ENCODE measurements around the gene PRPF8.
"Not testable (repeated sequence)": the region's sequence is repeated elsewhere in the genome, so short reads cannot be mapped to it uniquely, and the experiment has no call there.

The PRPF8 gene

GRCh38 chr17:1705004-1705403 is 20.3 kb upstream of the PRPF8 start:
- Histone ChIP-seq H3K36me3 (replicated peaks; ENCODE audit: low read depth, low read length) (no peaks in the 10 kb centered on the region), H3K4me3 (ENCODE audit: low read length) (no peak overlapping the region), H3K9me3 (ENCODE audit: insufficient read depth, low read length) (no peaks in the 10 kb centered on the region), H3K79me2 (ENCODE audit: low read length) (no peaks in the 10 kb centered on the region), H2AFZ (ENCODE audit: low read depth, low read length) (no peak overlapping the region), H3K4me1 (ENCODE audit: low read length) (no peaks in the 10 kb centered on the region), H3K4me2 (ENCODE audit: low read length) (no peak overlapping the region), H3K27ac (ENCODE audit: low read length) (no peak overlapping the region), H3K27me3 (ENCODE audit: low read depth, low read length) (no peaks in the 10 kb centered on the region), H4K20me1 (ENCODE audit: insufficient read depth, low read length) (no peaks in the 10 kb centered on the region), H3K9ac (ENCODE audit: low read length) (no peak overlapping the region)
- TF ChIP-seq CTCF (IDR thresholded peaks at IDR 0.05; ENCODE audit: low read depth, low read length), result no peak
- TF ChIP-seq EZH2phosphoT487 (IDR thresholded peaks at IDR 0.05; ENCODE audit: low read depth), result no peak

- H3K27me3 ChIP-seq (ENCODE audit: low read depth, low read length), result no peaks in the 10 kb centered on the region
- H3K4me1 ChIP-seq (ENCODE audit: low read length), result no peaks in the 10 kb centered on the region
- no peak overlapping the region for H3K4me2 ChIP-seq (ENCODE audit: low read length)
- no peak for TF ChIP-seq EZH2phosphoT487 (IDR thresholded peaks at IDR 0.05; ENCODE audit: low read depth)
- TF ChIP-seq CTCF (IDR thresholded peaks at IDR 0.05; ENCODE audit: low read depth, low read length), result no peak
- H3K79me2 ChIP-seq (ENCODE audit: low read length), result no peaks in the 10 kb centered on the region
- no peak overlapping the region for H3K4me3 ChIP-seq (ENCODE audit: low read length)
- no peak overlapping the region for H3K27ac ChIP-seq (ENCODE audit: low read length)
- no peaks in the 10 kb centered on the region for H4K20me1 ChIP-seq (ENCODE audit: insufficient read depth, low read length)
- H3K9me3 ChIP-seq (ENCODE audit: insufficient read depth, low read length), result no peaks in the 10 kb centered on the region
- no peak overlapping the region for H3K9ac ChIP-seq (ENCODE audit: low read length)
- no peaks in the 10 kb centered on the region for H3K36me3 ChIP-seq (replicated peaks; ENCODE audit: low read depth, low read length)
- no peak overlapping the region for H2AFZ ChIP-seq (ENCODE audit: low read depth, low read length)
Measured at GRCh38 chr17:1703063-1703462, 18.4 kb upstream of the PRPF8 start.

- H3K36me3 ChIP-seq (replicated peaks; ENCODE audit: low read depth, low read length); H3K4me1 ChIP-seq (ENCODE audit: low read length); H3K27me3 ChIP-seq (ENCODE audit: low read depth, low read length); H3K4me3 ChIP-seq (ENCODE audit: low read length); H3K27ac ChIP-seq (ENCODE audit: low read length); H3K9me3 ChIP-seq (ENCODE audit: insufficient read depth, low read length); H2AFZ ChIP-seq (ENCODE audit: low read depth, low read length); H3K79me2 ChIP-seq (ENCODE audit: low read length); H4K20me1 ChIP-seq (ENCODE audit: insufficient read depth, low read length); H3K4me2 ChIP-seq (ENCODE audit: low read length); H3K9ac ChIP-seq (ENCODE audit: low read length): not testable (repeated sequence)
Measured at GRCh38 chr17:1699891-1700290, 15.2 kb upstream of the PRPF8 start.

- no peak overlapping the region for H3K27ac ChIP-seq (ENCODE audit: low read length)
- H3K79me2 ChIP-seq (ENCODE audit: low read length), result no peaks in the 10 kb centered on the region
- TF ChIP-seq CTCF (IDR thresholded peaks at IDR 0.05; ENCODE audit: low read depth, low read length) (no peak), EZH2phosphoT487 (IDR thresholded peaks at IDR 0.05; ENCODE audit: low read depth) (no peak)
- no peaks in the 10 kb centered on the region for H3K27me3 ChIP-seq (ENCODE audit: low read depth, low read length)
- H3K9ac ChIP-seq (ENCODE audit: low read length), result no peak overlapping the region
- no peaks in the 10 kb centered on the region for H3K36me3 ChIP-seq (replicated peaks; ENCODE audit: low read depth, low read length)
- no peaks in the 10 kb centered on the region for H4K20me1 ChIP-seq (ENCODE audit: insufficient read depth, low read length)
- H3K9me3 ChIP-seq (ENCODE audit: insufficient read depth, low read length), result no peaks in the 10 kb centered on the region
- H3K4me3 ChIP-seq (ENCODE audit: low read length), result no peak overlapping the region
- H3K4me1 ChIP-seq (ENCODE audit: low read length), result peaks cover 12% of the 10 kb centered on the region
- no peak overlapping the region for H2AFZ ChIP-seq (ENCODE audit: low read depth, low read length)
- H3K4me2 ChIP-seq (ENCODE audit: low read length), result no peak overlapping the region
Measured at GRCh38 chr17:1697681-1698080, 13.0 kb upstream of the PRPF8 start.

GRCh38 chr17:1695365-1695764 is 10.7 kb upstream of the PRPF8 start:
- Histone ChIP-seq H3K9ac (ENCODE audit: low read length) (no peak overlapping the region), H2AFZ (ENCODE audit: low read depth, low read length) (no peak overlapping the region), H3K36me3 (replicated peaks; ENCODE audit: low read depth, low read length) (no peaks in the 10 kb centered on the region), H3K9me3 (ENCODE audit: insufficient read depth, low read length) (no peaks in the 10 kb centered on the region), H3K4me3 (ENCODE audit: low read length) (no peak overlapping the region), H3K27me3 (ENCODE audit: low read depth, low read length) (no peaks in the 10 kb centered on the region), H3K79me2 (ENCODE audit: low read length) (no peaks in the 10 kb centered on the region), H3K27ac (ENCODE audit: low read length) (no peak overlapping the region), H3K4me2 (ENCODE audit: low read length) (peak overlapping the region; percentile 32), H3K4me1 (ENCODE audit: low read length) (peaks cover 12% of the 10 kb centered on the region), H4K20me1 (ENCODE audit: insufficient read depth, low read length) (no peaks in the 10 kb centered on the region)
- TF ChIP-seq CTCF (IDR thresholded peaks at IDR 0.05; ENCODE audit: low read depth, low read length) (no peak), EZH2phosphoT487 (IDR thresholded peaks at IDR 0.05; ENCODE audit: low read depth) (no peak)

Measured in OCI-LY3 (cell line).